KG1 (cell line): ENCODE data around the gene ABCB6.

Experiments
- DNase-seq: peaks from one replicate; lab custom pipeline; 2025; lab: John Stamatoyannopoulos, UW

The ABCB6 gene

GRCh38 chr2:219184121-219184520 lies 34.6 kb downstream of the ABCB6 start:
- DNase-seq, result no peak

GRCh38 chr2:219183151-219183772 lies 35.5 kb downstream of the ABCB6 start:
- no peak for DNase-seq

- DNase-seq, result no peak
Observed at GRCh38 chr2:219182331-219183150, 36.2 kb downstream of the ABCB6 start.

- DNase-seq, result no peak
Observed at GRCh38 chr2:219181531-219181930, 37.2 kb downstream of the ABCB6 start.

- DNase-seq, result no peak
Observed at GRCh38 chr2:219180961-219181360, 37.8 kb downstream of the ABCB6 start.

GRCh38 chr2:219179601-219180465 lies 38.9 kb downstream of the ABCB6 start:
- DNase-seq, result no peak

- DNase-seq, result no peak
Observed at GRCh38 chr2:219178377-219179175, 40.2 kb downstream of the ABCB6 start.

- peak; percentile 75 for DNase-seq
Observed at GRCh38 chr2:219177552-219178376, 41.0 kb downstream of the ABCB6 start, which contains the start of gene RETREG2. TSS of gene RETREG2 (plus strand) at chr2:219178275. CDS start at chr2:219178353, 78 bp downstream.

- peak; percentile 91 for DNase-seq
Observed at GRCh38 chr2:219176818-219177551, 41.8 kb downstream of the ABCB6 start, which contains the start of gene CNPPD1. TSS of gene CNPPD1 (minus strand) at chr2:219176925. CDS start at chr2:219176828, 97 bp downstream.

GRCh38 chr2:219175928-219176817 lies 42.6 kb downstream of the ABCB6 start:
- DNase-seq, result peak; percentile 21

- no peak for DNase-seq
Observed at GRCh38 chr2:219175486-219175885, 43.3 kb downstream of the ABCB6 start.

- DNase-seq, result no peak
Observed at GRCh38 chr2:219174801-219175200, 44.0 kb downstream of the ABCB6 start.

- DNase-seq, result no peak
Observed at GRCh38 chr2:219174146-219174545, 44.6 kb downstream of the ABCB6 start.

- DNase-seq, result no peak
Observed at GRCh38 chr2:219173176-219173575, 45.6 kb downstream of the ABCB6 start.

GRCh38 chr2:219172231-219173154 lies 46.3 kb downstream of the ABCB6 start:
- no peak for DNase-seq

- DNase-seq, result peak; percentile 18
Observed at GRCh38 chr2:219171231-219171651, 47.5 kb downstream of the ABCB6 start.

- no peak for DNase-seq
Observed at GRCh38 chr2:219169930-219170654, 48.7 kb downstream of the ABCB6 start, which contains the start of gene SLC23A3. TSS of gene SLC23A3 (minus strand) at chr2:219170029. CDS start at chr2:219169984, 45 bp downstream.
